Trophoblast cell (in vitro differentiated cells and primary cell): ENCODE measurements around the gene ZNF92.
"Not testable (repeated sequence)": the region's sequence is repeated elsewhere in the genome, so short reads cannot be mapped to it uniquely, and the experiment has no call there.

Experiments used
- DNase-seq, 2 donors: peaks; one replicate each; pipeline ENCODE4 v3.0.0-alpha.2; 2016
- H2AFZ ChIP-seq: 2 replicates; pipeline ENCODE4 v1.6.1; 2013; ENCODE audit warnings: low read length, moderate library complexity, mild to moderate bottlenecking; ENCODE audit not compliant: insufficient read depth, poor library complexity
- H2AK5ac ChIP-seq: 2 replicates; pipeline ENCODE4 v1.6.1; 2013; ENCODE audit warnings: mild to moderate bottlenecking, low read length
- H2BK120ac ChIP-seq: 2 replicates; pipeline ENCODE4 v1.6.1; 2013; ENCODE audit warnings: low read length, mild to moderate bottlenecking, moderate library complexity; ENCODE audit not compliant: insufficient read depth, poor library complexity
- H2BK12ac ChIP-seq: 2 replicates; pipeline ENCODE4 v1.6.1; 2013; ENCODE audit warnings: mild to moderate bottlenecking, low read length, moderate library complexity
- H2BK5ac ChIP-seq: 2 replicates; pipeline ENCODE4 v1.6.1; 2013; ENCODE audit warnings: low read length, low read depth, moderate library complexity, mild to moderate bottlenecking; ENCODE audit not compliant: poor library complexity
- H3K14ac ChIP-seq: 2 replicates; pipeline ENCODE4 v1.6.1; 2013; ENCODE audit warnings: mild to moderate bottlenecking, low read length
- H3K18ac ChIP-seq: 2 replicates; pipeline ENCODE4 v1.6.1; 2013; ENCODE audit warnings: mild to moderate bottlenecking, low read length
- H3K23ac ChIP-seq: 2 replicates; pipeline ENCODE4 v1.6.1; 2013; ENCODE audit warnings: low read length
- H3K27ac ChIP-seq: 2 replicates; pipeline ENCODE4 v1.5.1; 2013; ENCODE audit warnings: low read depth, mild to moderate bottlenecking, inconsistent platforms, low read length, moderate library complexity
- H3K27me3 ChIP-seq: 2 replicates; pipeline ENCODE4 v1.6.1; 2013; ENCODE audit warnings: inconsistent platforms, mild to moderate bottlenecking, low read length, moderate library complexity; ENCODE audit not compliant: insufficient read depth
- H3K36me3 ChIP-seq, 2 experiments: 1 replicate in 1 of 2; 2 replicates in 1 of 2; pipeline ENCODE4 v1.6.1; 2013; ENCODE audit warnings: low read length in 2 of 2, mild to moderate bottlenecking in 2 of 2, moderate library complexity in 1 of 2; ENCODE audit not compliant: insufficient read depth in 2 of 2, control insufficient read depth in 1 of 2
- H3K4ac ChIP-seq: 2 replicates; pipeline ENCODE4 v1.6.1; 2013; ENCODE audit warnings: low read depth, mild to moderate bottlenecking, low read length, moderate library complexity
- H3K4me1 ChIP-seq, 2 experiments: 1 replicate in 1 of 2; 2 replicates in 1 of 2; pipeline ENCODE4 v1.6.1; 2013; ENCODE audit warnings: low read length in 2 of 2, mild to moderate bottlenecking in 2 of 2, moderate library complexity in 1 of 2; ENCODE audit not compliant: insufficient read depth in 2 of 2, control insufficient read depth in 1 of 2
- H3K4me2 ChIP-seq: 2 replicates; pipeline ENCODE4 v1.6.1; 2013; ENCODE audit warnings: inconsistent platforms, mild to moderate bottlenecking, low read length, moderate library complexity
- H3K4me3 ChIP-seq: 2 replicates; pipeline ENCODE4 v1.5.1; 2013; ENCODE audit warnings: mild to moderate bottlenecking, low read depth, low read length, inconsistent platforms
- H3K79me1 ChIP-seq: one replicate; pipeline ENCODE4 v1.6.1; 2013; ENCODE audit warnings: low read length
- H3K79me2 ChIP-seq: 2 replicates; pipeline ENCODE4 v1.6.1; 2013; ENCODE audit warnings: low read length, mild to moderate bottlenecking; ENCODE audit not compliant: control insufficient read depth, insufficient read depth, poor library complexity
- H3K9ac ChIP-seq: 2 replicates; pipeline ENCODE4 v1.6.1; 2013; ENCODE audit warnings: mild to moderate bottlenecking, low read length
- H3K9me3 ChIP-seq: 2 replicates; pipeline ENCODE4 v1.6.1; 2013; ENCODE audit warnings: low read depth, mild to moderate bottlenecking, control low read depth, inconsistent platforms, low read length; ENCODE audit not compliant: insufficient read depth
- H4K12ac ChIP-seq: 2 replicates; pipeline ENCODE4 v1.6.1; 2013; ENCODE audit warnings: low read depth, mild to moderate bottlenecking, low read length, moderate library complexity
- H4K8ac ChIP-seq: 2 replicates; pipeline ENCODE4 v1.6.1; 2013; ENCODE audit warnings: low read depth, mild to moderate bottlenecking, low read length, moderate library complexity
- H4K91ac ChIP-seq: one replicate; pipeline ENCODE4 v1.6.1; 2013; ENCODE audit warnings: low read depth, mild to moderate bottlenecking, low read length, moderate library complexity
- WGBS: extraction: QIAGEN DNeasy Blood & Tissue Kit; methylation state at CpG from one replicate; pipeline ENCODE4 v1.1.7; 2013; ENCODE audit warnings: missing lambda C conversion rate; ENCODE audit not compliant: insufficient read length, insufficient coverage; ENCODE audit errors: extremely low coverage; 5-methylcytosine and 5-hydroxymethylcytosine counted together

The ZNF92 gene

GRCh38 chr7:65441010-65441409, 67.4 kb downstream of the ZNF92 start:
- Histone ChIP-seq H3K36me3 (no peaks in the 10 kb centered on the region), H2BK120ac (no peak overlapping the region), H3K4me3 (no peak overlapping the region), H3K14ac (no peak overlapping the region), H3K23ac (no peak overlapping the region), H2BK5ac (no peak overlapping the region), H2AK5ac (no peak overlapping the region), H3K27ac (no peak overlapping the region), H3K79me2 (no peaks in the 10 kb centered on the region), H3K18ac (no peak overlapping the region), H3K4me1 (no peaks in the 10 kb centered on the region), H2BK12ac (no peak overlapping the region), H4K91ac (no peak overlapping the region), H3K79me1 (no peaks in the 10 kb centered on the region), H3K4me2 (no peak overlapping the region), H2AFZ (no peak overlapping the region), H3K9me3 (no peaks in the 10 kb centered on the region), H3K9ac (no peak overlapping the region), H4K12ac (no peak overlapping the region), H3K4ac (no peak overlapping the region), H3K27me3 (no peaks in the 10 kb centered on the region), H4K8ac (no peak overlapping the region)
- DNase-seq = no peak

- no peaks in the 10 kb centered on the region for H3K4me1 ChIP-seq
- H4K8ac ChIP-seq = no peak overlapping the region
- no peaks in the 10 kb centered on the region for H3K9me3 ChIP-seq
- no peak overlapping the region for H2BK5ac ChIP-seq
- H3K9ac ChIP-seq = no peak overlapping the region
- no peak overlapping the region for H4K91ac ChIP-seq
- H3K36me3 ChIP-seq = no peaks in the 10 kb centered on the region
- H3K14ac ChIP-seq = no peak overlapping the region
- no peak overlapping the region for H3K23ac ChIP-seq
- H3K79me1 ChIP-seq = no peaks in the 10 kb centered on the region
- H3K27me3 ChIP-seq = no peaks in the 10 kb centered on the region
- no peak overlapping the region for H2BK120ac ChIP-seq
- H3K4me3 ChIP-seq = no peak overlapping the region
- H3K4me2 ChIP-seq = no peak overlapping the region
- no peak overlapping the region for H4K12ac ChIP-seq
- no peak overlapping the region for H2AFZ ChIP-seq
- H3K4ac ChIP-seq = no peak overlapping the region
- no peak overlapping the region for H2BK12ac ChIP-seq
- H2AK5ac ChIP-seq = no peak overlapping the region
- no peak overlapping the region for H3K18ac ChIP-seq
- no peak for DNase-seq
- H3K27ac ChIP-seq = no peak overlapping the region
- H3K79me2 ChIP-seq = no peaks in the 10 kb centered on the region
- no CpG with 5 or more reads among the region's 1 CpG for WGBS
Observed at GRCh38 chr7:65444205-65444842, 70.7 kb downstream of the ZNF92 start.

GRCh38 chr7:65444899-65445823, 71.5 kb downstream of the ZNF92 start:
- H3K79me2 ChIP-seq = no peaks in the 10 kb centered on the region
- no peak overlapping the region for H3K4ac ChIP-seq
- H3K23ac ChIP-seq = no peak overlapping the region
- H4K8ac ChIP-seq = no peak overlapping the region
- no peak overlapping the region for H3K14ac ChIP-seq
- no peak overlapping the region for H2AFZ ChIP-seq
- no peak overlapping the region for H4K12ac ChIP-seq
- no peak overlapping the region for H3K4me3 ChIP-seq
- no peak overlapping the region for H2BK5ac ChIP-seq
- H3K36me3 ChIP-seq = no peaks in the 10 kb centered on the region
- H3K27me3 ChIP-seq = no peaks in the 10 kb centered on the region
- H3K79me1 ChIP-seq = no peaks in the 10 kb centered on the region
- H3K27ac ChIP-seq = no peak overlapping the region
- no peak overlapping the region for H2BK120ac ChIP-seq
- H3K4me1 ChIP-seq = no peaks in the 10 kb centered on the region
- no peak overlapping the region for H2AK5ac ChIP-seq
- no peak for DNase-seq
- no peak overlapping the region for H2BK12ac ChIP-seq
- H4K91ac ChIP-seq = no peak overlapping the region
- no peak overlapping the region for H3K18ac ChIP-seq
- H3K9me3 ChIP-seq = no peaks in the 10 kb centered on the region
- H3K9ac ChIP-seq = no peak overlapping the region
- no peak overlapping the region for H3K4me2 ChIP-seq
- no CpG with 5 or more reads among the region's 4 CpGs for WGBS

- not testable (repeated sequence) for H3K4me2 ChIP-seq, H3K4ac ChIP-seq, H4K12ac ChIP-seq, H3K27ac ChIP-seq, H3K23ac ChIP-seq, H4K8ac ChIP-seq, H2BK12ac ChIP-seq, H3K9ac ChIP-seq, H3K4me1 ChIP-seq, H3K79me1 ChIP-seq, H2BK120ac ChIP-seq, H2AK5ac ChIP-seq, H3K79me2 ChIP-seq, H3K14ac ChIP-seq, H3K36me3 ChIP-seq, H2AFZ ChIP-seq, H3K9me3 ChIP-seq, H2BK5ac ChIP-seq, H4K91ac ChIP-seq, H3K18ac ChIP-seq, H3K4me3 ChIP-seq, H3K27me3 ChIP-seq
- no CpG with 5 or more reads among the region's 8 CpGs for WGBS
- DNase-seq = peak in 1 of 2 donors; percentile 15
Observed at GRCh38 chr7:65447041-65447440, 73.4 kb downstream of the ZNF92 start.
